HG02571 (cell line): ENCODE measurements around the gene AHRR.

ENCODE experiments used
- ATAC-seq: cut with Tn5 transposase; IDR thresholded peaks from one replicate; pipeline ENCODE4 v1.9.1; 2021; ENCODE audit warnings: mild to moderate bottlenecking, moderate library complexity; ENCODE audit not compliant: unreplicated experiment

The AHRR gene

GRCh38 chr5:438481-438981, 117.0 kb downstream of the AHRR start:
- ATAC-seq = no peak

DNA sequence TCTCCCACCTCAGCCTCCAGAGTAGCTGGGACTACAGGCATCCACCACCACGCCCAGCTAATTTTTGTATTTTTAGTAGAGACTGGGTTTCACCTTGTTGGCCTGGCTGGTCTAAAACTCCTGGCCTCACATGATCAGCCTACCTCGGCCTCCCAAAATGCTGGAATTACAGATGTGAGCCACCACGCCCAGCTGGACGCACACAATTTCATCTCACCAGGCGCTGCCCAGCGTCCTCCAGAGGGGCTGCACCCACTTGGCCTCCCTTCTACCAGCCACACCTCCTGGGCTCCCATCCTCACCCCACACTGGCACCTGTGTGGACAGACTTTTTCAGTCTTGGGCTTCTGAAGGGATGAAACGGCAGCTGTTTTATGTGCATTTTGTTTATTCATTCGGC, 117.7 kb downstream of the AHRR start:
- no peak for ATAC-seq

- no peak for ATAC-seq
These were observed 118.1 kb downstream of the AHRR start for GRCh38 chr5:439636-440035.

DNA sequence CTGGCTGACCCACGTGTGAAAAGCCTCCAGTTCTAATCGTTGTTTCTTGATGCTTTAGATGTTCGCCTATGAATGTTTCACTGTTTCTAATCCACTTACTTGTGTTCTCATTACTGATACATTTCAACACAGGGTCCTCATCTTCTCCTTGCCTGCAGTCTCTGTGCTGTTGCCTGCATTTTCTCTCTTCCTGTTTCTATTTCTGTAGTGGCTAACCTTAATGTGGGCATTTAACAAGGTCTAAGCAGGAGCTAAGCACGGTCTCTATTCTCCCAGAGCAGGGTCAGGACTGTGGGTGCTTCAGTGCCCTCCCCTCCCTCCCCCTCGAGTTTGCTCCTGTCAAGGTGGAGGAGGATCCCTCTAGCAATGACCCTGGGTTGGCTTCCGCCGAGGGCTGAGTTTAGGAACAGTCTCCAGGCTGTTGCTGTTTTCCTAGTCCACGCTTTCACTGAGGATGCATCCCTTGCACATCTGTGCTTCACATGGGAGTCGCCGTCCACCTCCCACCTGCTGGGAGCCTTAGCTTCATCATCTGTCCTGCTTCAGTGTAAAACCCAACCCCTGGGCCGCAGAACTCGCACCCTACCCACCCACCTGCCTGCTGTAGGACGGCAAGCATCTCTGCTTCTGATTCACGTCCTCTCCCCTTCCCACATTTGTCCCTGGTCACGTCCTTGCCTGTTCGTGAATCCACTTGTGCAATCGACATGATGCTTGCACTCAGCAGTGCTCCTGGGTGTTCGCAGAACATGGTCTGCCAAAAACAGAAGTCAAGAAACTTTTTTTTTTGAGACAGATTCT, 119.1 kb downstream of the AHRR start:
- ATAC-seq = no peak

GRCh38 chr5:441996-442334, 120.5 kb downstream of the AHRR start:
- ATAC-seq = no peak

- peak; percentile 89 for ATAC-seq
These were observed 121.1 kb downstream of the AHRR start, which contains the start of gene EXOC3 for GRCh38 chr5:442335-443238. Gene EXOC3 (plus strand): TSS chr5:443176. CDS start chr5:446206, 3,030 bp downstream.

DNA sequence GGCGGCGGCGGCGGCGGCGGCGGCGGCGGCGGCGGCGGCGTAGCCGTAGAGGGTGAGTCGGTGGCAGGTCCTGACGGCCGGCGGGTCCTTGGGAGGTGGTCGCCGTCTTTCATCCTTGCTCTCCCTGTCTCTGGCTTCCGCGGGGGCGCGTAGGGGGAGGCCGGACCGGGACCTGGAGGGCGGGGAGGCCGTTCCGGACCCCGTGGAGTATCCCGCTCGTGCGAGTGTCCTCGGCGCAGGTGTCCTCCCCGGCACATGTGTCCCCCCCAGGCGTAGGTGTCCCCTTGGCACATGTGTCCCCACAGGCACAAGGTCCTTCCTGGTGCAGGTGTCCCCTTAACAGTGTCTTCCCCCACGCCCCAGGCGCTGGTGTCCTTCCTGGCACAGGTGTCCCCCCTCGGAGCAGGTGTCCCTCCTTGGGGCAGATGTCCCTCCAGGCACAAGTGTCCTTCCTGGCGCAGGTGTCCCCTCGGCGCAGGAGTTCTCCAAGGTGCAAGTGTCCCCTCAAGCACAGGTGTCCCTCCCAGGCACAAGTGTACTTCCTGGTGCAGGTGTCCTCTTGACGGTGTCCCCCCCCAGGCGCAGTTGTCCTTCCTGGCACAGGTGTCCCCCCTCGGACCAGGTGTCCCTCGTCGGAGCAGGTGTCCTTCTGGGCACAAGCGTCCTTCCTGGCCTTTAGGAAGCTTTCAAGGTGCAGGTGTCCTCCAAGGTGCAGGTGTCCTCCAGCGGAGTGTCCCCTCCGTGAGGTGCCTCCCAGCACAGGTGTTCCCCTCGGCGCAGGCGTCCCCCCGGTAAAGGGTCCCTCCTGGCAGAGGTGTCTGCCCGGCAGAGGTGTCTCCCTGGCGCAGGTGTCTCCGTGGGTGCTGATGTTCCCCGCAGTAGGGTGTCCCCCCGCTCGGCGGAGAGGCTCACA, 122.0 kb downstream of the AHRR start:
- ATAC-seq = peak; percentile 18

- no peak for ATAC-seq
These were observed 122.7 kb downstream of the AHRR start for GRCh38 chr5:444226-444625.

DNA sequence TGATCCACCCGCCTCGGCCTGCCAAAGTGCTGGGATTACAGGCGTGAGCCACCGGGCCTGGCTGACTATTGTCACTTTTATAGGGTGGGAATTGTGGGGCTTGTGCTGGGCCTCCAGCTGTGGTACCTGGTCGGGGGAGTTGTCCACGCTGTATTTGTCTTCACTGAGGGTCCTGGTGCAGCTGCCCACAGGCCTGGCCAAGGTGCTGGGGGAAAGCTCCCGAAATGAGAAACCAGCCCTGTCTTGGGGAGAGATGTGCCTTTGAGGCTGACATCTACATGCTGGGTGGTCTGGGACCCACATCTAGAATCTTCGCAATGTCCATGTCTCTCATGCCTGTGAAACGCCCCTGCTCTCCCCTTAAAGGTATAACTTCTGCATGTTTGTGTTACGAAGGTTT, 124.1 kb downstream of the AHRR start:
- ATAC-seq = no peak

GRCh38 chr5:446066-446882, 124.8 kb downstream of the AHRR start:
- ATAC-seq = no peak

DNA sequence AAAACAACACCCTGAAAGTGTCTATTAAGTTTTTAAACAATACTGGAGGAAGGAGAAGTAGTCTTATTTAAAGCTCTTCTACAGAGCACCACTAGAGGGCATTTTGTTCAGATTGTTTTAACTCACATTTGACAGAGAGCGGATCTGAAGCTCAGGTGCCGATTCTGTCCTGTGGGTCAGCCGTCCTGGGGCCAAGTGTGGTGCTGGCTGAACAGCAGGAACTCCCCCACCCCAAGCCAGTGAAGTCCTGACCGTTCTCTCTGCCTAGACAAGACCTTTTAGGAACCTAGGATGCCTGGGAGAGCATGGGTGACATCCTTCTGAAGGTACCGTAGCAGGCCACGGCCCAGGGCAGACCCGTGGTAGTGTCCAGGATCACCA, 125.4 kb downstream of the AHRR start:
- no peak for ATAC-seq

GRCh38 chr5:447501-447900, 126.0 kb downstream of the AHRR start:
- no peak for ATAC-seq

DNA sequence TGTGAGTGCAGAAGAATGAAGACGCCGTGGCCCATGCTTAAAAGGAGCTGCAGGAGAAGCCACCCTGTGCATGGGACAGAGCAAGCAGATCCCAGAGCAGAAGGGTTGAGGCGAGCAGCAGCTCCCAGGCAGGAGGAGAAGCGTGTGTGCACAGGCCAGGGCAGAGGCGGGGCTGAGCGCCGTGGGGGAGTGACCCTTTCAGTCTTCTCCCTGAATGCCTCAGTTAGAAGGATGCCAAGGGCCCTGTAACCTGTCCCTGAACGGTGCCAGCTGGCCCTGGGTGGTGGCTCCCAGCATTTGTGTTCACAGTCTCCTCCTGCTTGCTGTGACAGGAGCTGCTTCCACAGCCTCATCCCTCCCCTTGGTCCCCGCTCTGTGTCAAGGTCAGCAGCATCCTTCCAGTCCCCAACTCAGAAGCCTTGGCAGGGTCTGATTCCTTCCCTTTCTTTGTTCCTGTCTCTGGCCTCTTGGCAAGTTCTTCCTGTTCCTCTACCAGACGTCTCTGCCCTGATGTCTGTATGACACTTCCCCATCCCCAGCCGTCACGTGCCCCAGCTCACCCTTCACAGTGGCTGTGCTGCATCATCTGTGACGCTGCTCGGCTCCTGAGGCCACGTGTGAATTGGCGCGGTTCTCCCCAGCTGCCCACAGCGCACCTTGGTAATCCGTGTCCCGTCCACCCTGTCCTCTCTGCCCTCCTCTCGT, 126.7 kb downstream of the AHRR start:
- no peak for ATAC-seq

DNA sequence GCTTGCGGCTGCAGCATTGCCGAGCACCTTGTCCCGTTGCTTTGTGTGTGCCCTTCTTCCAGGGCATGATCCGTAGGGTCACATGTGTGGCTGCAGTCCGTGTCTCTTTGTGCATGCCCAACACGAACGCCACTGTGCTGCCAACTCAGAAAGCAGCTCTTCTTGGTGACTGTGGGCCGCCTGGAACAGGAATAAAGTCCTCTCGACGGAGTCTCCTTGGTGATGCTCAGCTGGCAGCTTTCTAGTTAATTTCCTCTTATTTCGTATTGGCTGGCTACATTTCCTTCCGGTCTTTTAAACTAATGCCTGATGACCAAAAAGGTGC, 127.2 kb downstream of the AHRR start:
- no peak for ATAC-seq

DNA sequence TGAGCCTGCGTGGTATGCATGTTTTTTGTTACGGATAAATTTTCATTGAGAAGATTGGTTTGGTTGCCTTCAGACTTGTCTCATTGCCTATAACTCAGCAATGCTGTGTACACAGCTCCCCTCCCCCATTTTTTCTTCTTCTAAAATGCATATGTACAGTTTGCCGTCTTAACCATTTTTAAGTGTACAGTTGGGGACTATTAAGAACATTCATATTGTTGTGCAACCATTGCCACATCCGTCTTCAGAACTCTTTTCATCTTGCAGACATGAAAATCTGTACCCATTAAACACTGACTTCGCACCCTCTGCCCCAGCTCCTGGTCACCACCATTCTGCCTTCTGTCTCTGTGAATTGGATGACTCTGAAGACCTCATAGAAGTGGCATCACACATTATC, 127.6 kb downstream of the AHRR start:
- no peak for ATAC-seq

DNA sequence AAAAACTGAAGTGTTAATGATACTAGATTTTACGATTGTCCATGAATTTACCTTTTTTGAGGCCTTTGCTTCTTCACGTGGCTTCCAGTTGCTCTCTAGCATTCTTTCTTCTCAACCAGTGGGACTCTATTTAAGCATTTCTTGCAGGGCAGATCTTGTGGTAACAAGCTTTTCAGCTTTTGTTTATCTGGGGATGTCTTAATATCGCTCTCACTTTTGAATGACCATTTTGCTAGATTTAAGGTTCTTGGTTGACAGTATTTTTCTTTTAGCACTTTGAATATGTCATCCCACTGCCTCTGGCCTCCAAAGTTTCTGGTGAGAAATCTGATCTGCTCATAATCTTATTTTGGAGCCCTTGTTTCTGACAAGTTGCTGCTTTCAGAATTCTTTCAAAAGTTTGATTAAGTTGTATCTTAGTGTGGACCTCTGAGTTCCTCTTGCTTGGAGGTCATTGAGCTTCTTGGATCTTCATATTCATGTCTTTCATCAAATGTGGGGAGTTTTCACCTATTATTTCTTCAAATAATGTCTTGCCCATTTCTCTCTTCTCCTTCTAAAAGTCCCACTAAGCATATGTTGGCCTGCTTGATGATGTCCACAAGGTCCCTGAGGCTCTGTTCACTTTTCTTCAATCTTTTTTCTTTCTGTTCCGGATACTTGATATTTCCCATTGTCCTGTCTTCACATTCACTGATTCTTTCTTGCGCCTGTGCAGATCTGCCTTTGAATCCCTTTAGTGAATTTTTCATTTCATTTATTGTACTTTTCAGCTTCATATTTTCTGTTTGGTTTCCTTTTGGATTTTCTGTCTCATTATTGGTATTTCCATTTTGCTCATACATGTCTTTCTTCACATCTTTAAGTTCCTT, 130.3 kb downstream of the AHRR start:
- ATAC-seq = no peak

DNA sequence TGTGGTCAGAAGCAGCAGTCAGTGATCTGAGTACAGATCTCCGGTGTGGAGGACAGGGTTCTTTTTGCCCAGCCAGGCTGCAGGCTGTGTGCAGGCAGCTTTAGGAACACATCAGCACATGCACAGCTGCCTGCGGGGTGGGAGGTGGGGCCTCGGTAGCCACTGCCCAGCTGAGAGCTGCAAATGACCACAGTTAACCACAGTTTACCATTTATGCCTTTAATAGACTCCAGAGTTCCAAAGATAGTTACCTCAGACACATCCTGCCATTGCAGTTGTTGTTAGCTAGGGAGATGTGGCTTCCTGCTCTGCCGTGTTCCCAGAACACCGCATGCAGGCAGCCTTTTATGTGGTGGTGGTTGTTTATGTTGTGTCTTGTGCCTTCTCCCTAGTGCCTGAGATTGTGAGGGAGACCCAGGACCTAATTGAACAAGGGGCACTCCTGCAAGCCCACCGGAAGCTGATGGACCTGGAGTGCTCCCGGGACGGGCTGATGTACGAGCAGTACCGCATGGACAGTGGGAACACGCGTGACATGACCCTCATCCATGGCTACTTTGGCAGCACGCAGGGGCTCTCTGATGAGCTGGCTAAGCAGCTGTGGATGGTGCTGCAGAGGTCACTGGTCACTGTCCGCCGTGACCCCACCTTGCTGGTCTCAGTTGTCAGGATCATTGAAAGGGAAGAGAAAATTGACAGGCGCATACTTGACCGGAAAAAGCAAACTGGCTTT, 131.6 kb downstream of the AHRR start:
- no peak for ATAC-seq
